Muscle of leg (tissue), 11 donors: Measurements from ENCODE around the gene TDRD12. TPM values are rescaled to one million over a fixed set of nuclear protein-coding genes. Genes with fewer than 3 reads are reported as not detected.

Experiments used
- DNase-seq: peaks from one replicate; pipeline ENCODE4 v3.0.0; 2013
- H3K27ac ChIP-seq: one replicate; pipeline ENCODE4 v1.5.1; 2013; ENCODE audit warnings: mild to moderate bottlenecking, low read length, control low read depth
- H3K27me3 ChIP-seq: one replicate; pipeline ENCODE4 v1.6.1; 2013; ENCODE audit warnings: low read length; ENCODE audit not compliant: control insufficient read depth, insufficient read depth
- H3K36me3 ChIP-seq: one replicate; pipeline ENCODE4 v1.6.1; 2013; ENCODE audit warnings: low read length; ENCODE audit not compliant: control insufficient read depth, insufficient read depth
- H3K4me1 ChIP-seq: one replicate; pipeline ENCODE4 v1.6.1; 2013; ENCODE audit warnings: low read length; ENCODE audit not compliant: control insufficient read depth, insufficient read depth
- H3K4me3 ChIP-seq: one replicate; pipeline ENCODE4 v1.5.1; 2013; ENCODE audit warnings: low read length, control low read depth
- H3K9me3 ChIP-seq: replicated peaks from 2 replicates; pipeline ENCODE4 v1.6.1; 2013; ENCODE audit warnings: low read depth, low read length; ENCODE audit not compliant: control insufficient read depth
- WGBS: methylation state at CpG from one replicate; pipeline ENCODE4 v1.1.5; 2013; ENCODE audit warnings: missing lambda C conversion rate; ENCODE audit not compliant: insufficient coverage; 5-methylcytosine and 5-hydroxymethylcytosine counted together
- polyA plus RNA-seq, 8 donors: library from polyadenylated mRNA; unstranded; fragments of 120-200 nt; gene quantifications; one replicate each; pipeline versions ENCODE4 v1.2.1 to v1.2.3, GENCODE V29; 2013; ENCODE audit warnings: inconsistent platforms in 1 of 8, low replicate concordance in 1 of 8; ENCODE audit not compliant: insufficient read length in 8 of 8, insufficient read depth in 1 of 8
- total RNA-seq: library from RNA; stranded (reverse); fragments of 120-200 nt; gene quantifications from one replicate; pipeline ENCODE4 v1.2.4, GENCODE V29; 2013

Gene TDRD12
- total and polyA plus RNA-seq, 9 donors = 0.10 to 0.95 (median 0.22) TPM

DNA sequence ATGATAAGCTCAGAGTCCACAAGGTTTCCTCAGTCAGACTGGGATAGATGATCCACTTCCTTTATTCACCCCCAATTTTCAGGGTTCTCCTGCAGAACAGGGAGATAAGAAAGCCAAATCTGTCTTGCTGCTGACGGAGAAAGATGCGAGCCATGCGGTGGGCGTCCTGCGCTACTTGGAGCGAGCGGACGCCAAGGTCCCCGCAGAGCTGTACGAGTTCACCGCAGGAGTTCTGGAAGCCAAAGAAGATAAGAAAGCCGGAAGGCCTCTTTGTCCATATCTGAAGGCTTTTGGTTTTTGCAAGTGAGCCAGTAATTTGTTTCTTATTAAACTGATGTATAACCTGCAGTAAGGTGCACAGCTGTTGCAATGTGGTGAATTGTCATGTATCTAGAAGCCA is 83.3 kb downstream of the TDRD12 start:
- H3K27me3 ChIP-seq = no peaks in the 10 kb centered on the region
- no peaks in the 10 kb centered on the region for H3K36me3 ChIP-seq
- WGBS = 90% methylated on average over 11 of the region's 12 CpGs
- H3K4me1 ChIP-seq = no peaks in the 10 kb centered on the region
- DNase-seq = no peak
- no peak overlapping the region for H3K4me3 ChIP-seq
- no peaks in the 10 kb centered on the region for H3K9me3 ChIP-seq
- H3K27ac ChIP-seq = no peak overlapping the region

DNA sequence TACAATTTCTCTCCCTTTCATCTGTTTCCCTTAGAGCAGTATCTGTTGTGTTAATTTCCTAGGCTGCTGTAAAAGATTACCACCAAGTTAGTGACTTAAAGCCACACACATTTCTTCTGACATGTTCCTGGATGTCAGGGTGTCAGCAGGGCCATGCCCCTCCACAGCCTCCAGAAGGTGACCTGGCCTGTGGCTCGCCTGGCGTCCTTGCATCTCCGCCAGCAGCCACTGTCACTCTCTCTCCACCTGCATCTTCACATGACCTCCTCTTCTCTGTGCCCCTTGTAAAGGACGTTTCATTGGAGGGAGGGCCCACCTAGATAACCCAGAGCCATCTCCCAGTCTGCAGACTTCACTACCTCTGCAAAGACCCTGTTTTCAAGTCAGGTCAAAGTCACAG is 88.7 kb downstream of the TDRD12 start:
- no peak overlapping the region for H3K4me3 ChIP-seq
- no peaks in the 10 kb centered on the region for H3K4me1 ChIP-seq
- no peaks in the 10 kb centered on the region for H3K27me3 ChIP-seq
- no peaks in the 10 kb centered on the region for H3K36me3 ChIP-seq
- H3K27ac ChIP-seq = no peak overlapping the region
- no peak for DNase-seq
- H3K9me3 ChIP-seq = no peaks in the 10 kb centered on the region
- whole genome bisulfite sequencing = 87% methylated on average over 3 of the region's 4 CpGs

DNA sequence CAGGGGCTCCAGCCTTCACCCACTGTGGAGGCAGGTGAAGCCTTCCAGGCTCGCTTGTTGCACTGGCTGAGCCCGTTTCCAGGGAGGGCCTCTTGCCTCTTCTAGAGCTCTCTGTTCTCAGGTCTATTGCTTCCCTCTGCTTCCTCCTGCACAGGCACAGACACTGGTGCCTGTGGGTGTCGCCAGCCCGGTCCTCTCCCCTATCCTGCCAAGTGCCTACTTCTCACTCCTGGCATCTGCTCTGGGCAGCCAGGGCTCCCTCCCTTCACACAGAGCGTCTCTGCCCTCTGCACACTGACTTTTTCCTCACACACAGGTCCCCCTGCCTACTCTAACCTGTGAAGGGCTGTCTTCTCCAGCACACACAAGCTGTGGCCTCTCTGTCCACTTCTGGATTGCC is 89.7 kb downstream of the TDRD12 start:
- no peak for DNase-seq

DNA sequence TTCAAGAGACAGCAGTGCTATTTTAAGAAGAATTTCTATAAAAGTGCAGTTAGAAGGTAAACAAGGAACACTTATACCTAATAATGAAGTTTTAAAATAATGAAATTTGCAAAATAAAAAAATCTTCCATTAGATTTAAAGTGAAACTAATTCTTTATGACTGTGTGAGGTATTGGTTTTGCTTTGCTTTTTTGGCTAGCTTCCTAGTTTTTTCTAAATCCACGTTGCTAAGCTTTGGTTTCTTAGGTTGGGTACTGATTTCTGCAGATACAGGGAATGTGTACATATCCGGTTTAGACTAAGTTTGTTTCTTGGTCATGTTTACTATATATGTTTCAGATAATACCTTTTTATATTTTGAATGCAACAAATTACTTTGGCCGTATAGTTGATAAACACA is 90.2 kb downstream of the TDRD12 start:
- no peaks in the 10 kb centered on the region for H3K36me3 ChIP-seq
- H3K27me3 ChIP-seq = no peaks in the 10 kb centered on the region
- no CpG with 5 or more reads among the region's 3 CpGs for WGBS
- H3K4me1 ChIP-seq = no peaks in the 10 kb centered on the region
- no peak for DNase-seq
- H3K9me3 ChIP-seq = no peaks in the 10 kb centered on the region
- H3K4me3 ChIP-seq = no peak overlapping the region
- no peak overlapping the region for H3K27ac ChIP-seq

More for the DNA sequence above, 89.7 kb downstream of the TDRD12 start:
- Histone ChIP-seq H3K27me3 (no peaks in the 10 kb centered on the region), H3K27ac (no peak overlapping the region), H3K4me1 (no peaks in the 10 kb centered on the region), H3K36me3 (no peaks in the 10 kb centered on the region), H3K9me3 (no peaks in the 10 kb centered on the region), H3K4me3 (no peak overlapping the region)
- whole genome bisulfite sequencing = 47% methylated on average over 5 of the region's 5 CpGs

DNA sequence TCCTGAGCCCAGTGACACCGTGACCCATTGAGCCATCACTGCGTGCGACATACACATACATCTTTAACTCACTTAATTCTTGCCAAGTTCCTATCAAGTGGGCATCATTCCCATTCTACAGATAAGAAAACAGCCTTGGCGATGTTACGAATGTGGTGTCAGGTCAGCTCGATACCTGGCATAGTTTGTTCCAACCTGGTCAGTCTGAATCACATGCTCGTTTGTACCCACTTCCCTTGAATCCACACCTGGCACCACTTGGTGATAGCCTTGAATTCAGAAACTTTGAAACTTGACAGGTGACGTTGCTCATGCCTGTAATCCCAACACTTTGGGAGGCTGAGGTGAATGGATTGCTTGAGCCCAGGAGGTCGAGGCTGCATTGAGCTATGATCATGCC is 90.9 kb downstream of the TDRD12 start:
- H3K9me3 ChIP-seq = no peaks in the 10 kb centered on the region
- DNase-seq = no peak

DNA sequence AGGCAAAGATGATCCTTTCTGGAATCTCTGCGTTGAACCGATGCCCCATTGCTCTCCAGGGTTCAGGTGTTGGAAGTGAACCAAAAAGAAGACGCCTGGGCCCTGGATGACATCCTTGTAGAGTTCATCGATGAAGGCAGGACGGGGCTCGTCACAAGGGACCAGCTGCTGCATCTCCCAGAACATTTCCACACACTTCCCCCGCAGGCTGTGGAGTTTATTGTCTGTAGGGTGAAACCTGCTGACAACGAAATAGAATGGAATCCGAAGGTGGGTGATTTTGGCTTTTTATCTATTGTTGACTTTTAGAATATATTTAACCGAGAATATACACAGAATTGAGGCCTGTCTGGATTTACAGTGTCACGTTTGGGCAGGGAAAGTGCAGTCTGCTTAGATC is 91.6 kb downstream of the TDRD12 start:
- H3K27me3 ChIP-seq = no peaks in the 10 kb centered on the region
- no peak overlapping the region for H3K4me3 ChIP-seq
- no peaks in the 10 kb centered on the region for H3K36me3 ChIP-seq
- H3K4me1 ChIP-seq = no peaks in the 10 kb centered on the region
- H3K9me3 ChIP-seq = no peaks in the 10 kb centered on the region
- 35% methylated on average over 3 of the region's 11 CpGs for WGBS
- no peak overlapping the region for H3K27ac ChIP-seq
- DNase-seq = no peak

More for the DNA sequence above, 90.9 kb downstream of the TDRD12 start:
- no peaks in the 10 kb centered on the region for H3K36me3 ChIP-seq
- H3K4me3 ChIP-seq = no peak overlapping the region
- H3K27ac ChIP-seq = no peak overlapping the region
- WGBS = 95% methylated on average over 7 of the region's 9 CpGs
- H3K4me1 ChIP-seq = no peaks in the 10 kb centered on the region
- H3K27me3 ChIP-seq = no peaks in the 10 kb centered on the region

DNA sequence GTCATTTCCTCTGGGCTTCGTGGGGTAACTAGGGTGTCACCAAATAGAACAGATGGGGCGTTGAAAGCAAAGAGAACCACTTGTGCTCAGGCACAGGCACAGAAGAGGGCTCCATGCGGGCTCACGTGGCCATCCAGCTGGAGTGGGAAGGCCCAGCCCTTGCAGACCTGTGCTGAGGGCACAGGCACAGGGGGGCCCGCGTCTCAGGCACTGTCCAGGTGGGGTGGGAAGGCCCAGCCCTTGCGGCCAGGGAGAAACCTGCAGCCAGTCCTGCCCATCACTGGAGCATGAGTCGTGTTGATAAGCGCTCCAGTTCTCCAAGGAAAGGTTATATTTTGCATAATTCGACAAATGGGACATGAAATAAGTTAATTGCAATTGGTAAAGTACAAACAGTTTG is 92.5 kb downstream of the TDRD12 start:
- Histone ChIP-seq H3K36me3 (no peaks in the 10 kb centered on the region), H3K4me1 (no peaks in the 10 kb centered on the region), H3K27me3 (peaks cover 3% of the 10 kb centered on the region), H3K9me3 (no peaks in the 10 kb centered on the region), H3K27ac (no peak overlapping the region), H3K4me3 (no peak overlapping the region)
- DNase-seq = no peak
- 77% methylated on average over 7 of the region's 10 CpGs for WGBS

DNA sequence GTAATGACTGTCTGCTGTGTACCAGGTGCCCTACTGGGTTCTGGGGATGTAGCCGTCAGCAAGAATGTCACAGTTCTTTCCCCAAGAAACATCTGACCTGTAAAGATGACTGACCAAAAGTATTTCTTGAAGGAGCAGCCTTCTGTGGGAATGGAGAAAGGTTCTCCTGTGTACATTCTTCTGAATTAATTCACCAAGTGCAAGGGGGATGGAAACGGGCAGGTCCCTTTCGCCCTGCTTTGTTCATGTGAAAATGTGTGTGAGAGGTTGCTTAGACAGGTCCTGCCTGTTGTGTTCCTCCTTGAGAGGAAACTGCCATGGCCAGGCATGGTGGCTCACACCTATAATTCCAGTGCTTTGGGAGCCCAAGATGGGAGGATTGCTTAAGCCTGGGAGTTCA is 93.0 kb downstream of the TDRD12 start:
- no peak for DNase-seq

DNA sequence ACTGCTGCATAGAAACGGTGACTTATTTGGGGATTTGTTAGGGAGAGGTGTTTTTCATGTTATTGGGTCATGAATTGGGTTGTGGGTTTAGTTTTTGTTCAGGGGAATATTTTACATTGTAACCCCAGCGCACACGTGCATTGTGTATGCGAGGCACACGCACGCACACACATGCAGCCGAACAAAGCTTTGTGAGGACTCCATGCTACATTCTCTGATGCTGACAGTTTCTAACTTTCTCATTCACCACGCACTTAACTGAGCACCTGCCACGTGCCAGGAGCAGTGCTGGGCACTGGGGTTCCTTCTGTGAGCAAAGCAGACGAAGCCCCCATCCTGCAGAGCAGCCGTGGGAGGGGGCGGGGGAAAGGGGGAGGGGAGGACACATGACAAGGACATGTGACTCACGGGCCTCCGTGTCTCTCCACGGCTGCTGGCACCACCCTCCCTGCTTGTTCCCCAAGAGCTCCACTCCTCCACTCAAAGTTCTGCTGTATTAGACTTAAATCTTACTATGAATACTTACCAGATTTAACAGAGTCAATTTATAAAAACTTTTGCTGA is 94.4 kb downstream of the TDRD12 start:
- Histone ChIP-seq H3K9me3 (no peaks in the 10 kb centered on the region), H3K4me1 (no peaks in the 10 kb centered on the region), H3K36me3 (no peaks in the 10 kb centered on the region), H3K27me3 (peaks cover 3% of the 10 kb centered on the region), H3K27ac (no peak overlapping the region), H3K4me3 (no peak overlapping the region)
- peak; percentile 4 for DNase-seq
- 88% methylated on average over 6 of the region's 15 CpGs for WGBS

More for the DNA sequence above, 93.0 kb downstream of the TDRD12 start:
- no peaks in the 10 kb centered on the region for H3K36me3 ChIP-seq
- peaks cover 3% of the 10 kb centered on the region for H3K27me3 ChIP-seq
- H3K27ac ChIP-seq = no peak overlapping the region
- H3K4me3 ChIP-seq = no peak overlapping the region
- no peaks in the 10 kb centered on the region for H3K9me3 ChIP-seq
- H3K4me1 ChIP-seq = no peaks in the 10 kb centered on the region
- WGBS = 88% methylated on average over 3 of the region's 3 CpGs

DNA sequence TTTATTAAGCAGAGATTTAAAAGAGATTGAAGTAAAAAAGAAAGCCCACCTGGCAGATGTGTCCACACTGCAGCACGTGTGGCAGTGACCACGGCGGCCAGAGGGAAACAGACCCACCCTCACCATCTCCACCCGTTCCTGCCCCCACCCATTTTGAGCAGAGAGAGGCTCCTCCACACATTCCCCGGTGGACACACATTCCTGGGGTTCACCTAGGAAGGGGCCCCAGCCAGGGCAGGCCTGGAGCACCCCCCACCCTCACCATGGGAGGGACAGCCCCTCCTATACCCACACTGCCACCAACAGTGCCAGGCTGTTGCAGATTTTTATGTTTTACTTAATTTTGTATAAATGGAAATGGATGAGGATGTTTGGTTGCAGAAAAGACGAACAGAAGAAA is 95.1 kb downstream of the TDRD12 start:
- H3K4me1 ChIP-seq = no peaks in the 10 kb centered on the region
- no peaks in the 10 kb centered on the region for H3K36me3 ChIP-seq
- no peaks in the 10 kb centered on the region for H3K9me3 ChIP-seq
- 63% methylated on average over 6 of the region's 6 CpGs for WGBS
- H3K27ac ChIP-seq = no peak overlapping the region
- H3K4me3 ChIP-seq = no peak overlapping the region
- H3K27me3 ChIP-seq = peaks cover 3% of the 10 kb centered on the region
- no peak for DNase-seq

DNA sequence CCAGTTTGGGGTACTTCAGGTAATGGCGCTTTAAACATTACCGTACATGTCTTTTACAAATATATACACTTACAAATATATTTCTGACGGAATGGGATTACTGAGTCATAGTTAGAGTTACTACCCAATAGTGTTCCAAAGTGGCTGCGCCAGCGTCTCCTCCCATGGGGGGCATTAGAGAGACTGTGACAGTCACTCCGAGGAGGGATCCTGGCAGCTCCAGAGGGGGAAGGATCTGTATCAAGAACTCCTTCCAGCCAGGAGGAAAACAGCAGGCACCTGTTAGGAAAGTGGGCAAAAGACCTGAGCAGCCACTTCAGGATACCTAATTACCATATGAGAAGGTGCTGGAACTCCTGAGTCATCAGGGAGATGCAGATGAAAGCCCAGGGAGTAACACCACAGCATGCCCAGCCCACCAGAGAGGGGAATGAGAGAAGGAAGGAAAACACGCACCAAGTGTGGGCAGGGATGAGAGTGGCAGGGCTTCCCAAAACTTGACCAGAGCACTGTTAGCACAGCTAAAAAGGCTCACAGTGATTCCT is 97.1 kb downstream of the TDRD12 start:
- 40% methylated on average over 1 of the region's 7 CpGs for WGBS
- H3K4me3 ChIP-seq = no peak overlapping the region
- no peak for DNase-seq
- no peaks in the 10 kb centered on the region for H3K36me3 ChIP-seq
- peaks cover 3% of the 10 kb centered on the region for H3K27me3 ChIP-seq
- H3K4me1 ChIP-seq = no peaks in the 10 kb centered on the region
- H3K9me3 ChIP-seq = no peaks in the 10 kb centered on the region
- no peak overlapping the region for H3K27ac ChIP-seq
